Endothelial cell (in vitro differentiated cells): ENCODE results near the gene NECTIN1. TPM values are rescaled to one million over a fixed set of nuclear protein-coding genes. Genes with fewer than 3 reads are reported as not detected.

Source experiments
- DNase-seq: peaks from one replicate; pipeline ENCODE4 v3.0.0; 2021; ENCODE audit warnings: low spot score
- H3K27ac Mint-ChIP-seq: one replicate; pipeline ENCODE4 v1.8.0; 2021; ENCODE audit warnings: mixed read lengths, inconsistent platforms; ENCODE audit not compliant: unreplicated experiment
- H3K27me3 Mint-ChIP-seq: one replicate; pipeline ENCODE4 v1.8.0; 2021; ENCODE audit warnings: mild to moderate bottlenecking, moderate library complexity, mixed read lengths, inconsistent platforms; ENCODE audit not compliant: unreplicated experiment
- H3K36me3 Mint-ChIP-seq: one replicate; pipeline ENCODE4 v1.8.0; 2021; ENCODE audit warnings: mild to moderate bottlenecking, low read depth, mixed read lengths, inconsistent platforms; ENCODE audit not compliant: unreplicated experiment
- H3K4me1 Mint-ChIP-seq: one replicate; pipeline ENCODE4 v1.8.0; 2021; ENCODE audit warnings: mild to moderate bottlenecking, mixed read lengths, inconsistent platforms; ENCODE audit not compliant: unreplicated experiment
- H3K4me3 Mint-ChIP-seq: one replicate; pipeline ENCODE4 v1.8.0; 2021; ENCODE audit warnings: mild to moderate bottlenecking, mixed read lengths, inconsistent platforms; ENCODE audit not compliant: unreplicated experiment
- H3K9me3 Mint-ChIP-seq: one replicate; pipeline ENCODE4 v1.8.0; 2021; ENCODE audit warnings: mixed read lengths, inconsistent platforms; ENCODE audit not compliant: unreplicated experiment
- total RNA-seq: library from RNA; stranded (reverse); fragmentation: NEBNext Ultra II Directional; extraction: Animal tissue kit (Norgen Biotek cat#: 25700); gene quantifications from one replicate; pipeline ENCODE4 v1.2.1, GENCODE V29; 2021; ENCODE audit not compliant: unreplicated experiment
- TF ChIP-seq, protein P1 (sequence below): fragments of 200-600 bp; sonication (generic); IDR thresholded peaks from one replicate; pipeline ENCODE4 v1.5.0; 2021; ENCODE audit warnings: antibody characterized with exemption; ENCODE audit not compliant: unreplicated experiment

The NECTIN1 gene
- total RNA-seq, 1 donor from 2014 or later = 17.9 TPM

DNA sequence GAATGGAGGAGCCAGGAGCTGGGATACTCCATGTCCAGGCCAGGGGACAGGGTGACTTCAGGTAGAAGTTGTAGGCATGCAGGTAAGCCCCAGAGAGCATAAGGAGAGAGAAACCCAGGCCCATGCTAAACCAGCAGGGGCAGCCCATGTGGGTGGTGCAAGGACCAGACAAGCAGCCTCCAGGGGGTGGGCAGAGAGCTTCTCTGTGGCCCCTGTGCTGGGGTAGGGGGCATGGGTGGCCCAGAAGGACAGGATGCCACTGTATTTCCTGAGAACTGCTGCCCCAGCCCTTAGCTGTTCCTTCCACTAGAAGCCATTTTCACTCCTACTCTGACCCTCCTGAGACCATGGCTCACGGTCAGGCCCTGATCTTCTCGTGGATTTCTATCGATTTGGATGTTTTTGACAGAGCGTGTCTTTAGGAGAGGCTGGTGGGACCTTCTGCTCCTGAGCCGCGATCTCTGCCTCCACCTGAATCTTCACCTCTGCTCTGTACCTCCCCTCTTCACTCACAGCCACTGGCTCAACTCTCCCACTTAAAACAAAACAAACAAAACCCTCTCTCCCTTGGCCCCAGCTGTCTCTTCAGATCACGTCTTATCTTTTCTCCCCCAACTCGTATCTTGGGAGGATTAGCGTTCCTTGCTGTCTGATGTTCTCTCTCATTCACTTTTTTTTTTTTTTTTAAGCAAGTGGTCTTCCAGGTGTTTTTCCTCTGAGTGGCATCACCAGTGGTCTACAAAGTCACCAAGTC, 112.2 kb downstream of the NECTIN1 start:
- Mint-ChIP-seq H3K27me3 (peaks cover 10% of the 10 kb centered on the region), H3K4me3 (no peak overlapping the region), H3K9me3 (no peaks in the 10 kb centered on the region), H3K36me3 (peaks cover 3% of the 10 kb centered on the region), H3K4me1 (peaks cover 19% of the 10 kb centered on the region), H3K27ac (no peak overlapping the region)
- DNase-seq = no peak
- TF ChIP-seq, protein P1, sequence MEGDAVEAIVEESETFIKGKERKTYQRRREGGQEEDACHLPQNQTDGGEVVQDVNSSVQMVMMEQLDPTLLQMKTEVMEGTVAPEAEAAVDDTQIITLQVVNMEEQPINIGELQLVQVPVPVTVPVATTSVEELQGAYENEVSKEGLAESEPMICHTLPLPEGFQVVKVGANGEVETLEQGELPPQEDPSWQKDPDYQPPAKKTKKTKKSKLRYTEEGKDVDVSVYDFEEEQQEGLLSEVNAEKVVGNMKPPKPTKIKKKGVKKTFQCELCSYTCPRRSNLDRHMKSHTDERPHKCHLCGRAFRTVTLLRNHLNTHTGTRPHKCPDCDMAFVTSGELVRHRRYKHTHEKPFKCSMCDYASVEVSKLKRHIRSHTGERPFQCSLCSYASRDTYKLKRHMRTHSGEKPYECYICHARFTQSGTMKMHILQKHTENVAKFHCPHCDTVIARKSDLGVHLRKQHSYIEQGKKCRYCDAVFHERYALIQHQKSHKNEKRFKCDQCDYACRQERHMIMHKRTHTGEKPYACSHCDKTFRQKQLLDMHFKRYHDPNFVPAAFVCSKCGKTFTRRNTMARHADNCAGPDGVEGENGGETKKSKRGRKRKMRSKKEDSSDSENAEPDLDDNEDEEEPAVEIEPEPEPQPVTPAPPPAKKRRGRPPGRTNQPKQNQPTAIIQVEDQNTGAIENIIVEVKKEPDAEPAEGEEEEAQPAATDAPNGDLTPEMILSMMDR = no peak

DNA sequence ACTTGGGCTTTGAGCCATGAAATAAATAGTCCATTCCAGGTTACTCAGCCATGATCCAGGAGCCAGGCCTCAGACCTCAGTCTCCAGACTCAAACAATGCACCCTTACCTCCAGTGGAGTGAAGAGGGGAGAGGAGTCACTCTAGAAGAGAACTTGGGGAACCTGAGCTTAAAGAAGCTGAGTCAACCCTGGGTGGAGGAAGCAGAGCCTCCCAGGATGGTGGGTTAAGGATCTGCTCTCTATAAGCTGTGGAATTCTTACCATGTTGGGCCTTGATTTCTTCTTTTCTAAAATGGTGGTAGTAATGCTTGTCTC, 113.2 kb downstream of the NECTIN1 start:
- H3K27me3 Mint-ChIP-seq = peaks cover 10% of the 10 kb centered on the region
- H3K9me3 Mint-ChIP-seq = no peaks in the 10 kb centered on the region
- H3K36me3 Mint-ChIP-seq = peaks cover 3% of the 10 kb centered on the region
- H3K27ac Mint-ChIP-seq = no peak overlapping the region
- TF ChIP-seq, protein P1 = no peak
- H3K4me1 Mint-ChIP-seq = peaks cover 19% of the 10 kb centered on the region
- no peak overlapping the region for H3K4me3 Mint-ChIP-seq
- DNase-seq = no peak

DNA sequence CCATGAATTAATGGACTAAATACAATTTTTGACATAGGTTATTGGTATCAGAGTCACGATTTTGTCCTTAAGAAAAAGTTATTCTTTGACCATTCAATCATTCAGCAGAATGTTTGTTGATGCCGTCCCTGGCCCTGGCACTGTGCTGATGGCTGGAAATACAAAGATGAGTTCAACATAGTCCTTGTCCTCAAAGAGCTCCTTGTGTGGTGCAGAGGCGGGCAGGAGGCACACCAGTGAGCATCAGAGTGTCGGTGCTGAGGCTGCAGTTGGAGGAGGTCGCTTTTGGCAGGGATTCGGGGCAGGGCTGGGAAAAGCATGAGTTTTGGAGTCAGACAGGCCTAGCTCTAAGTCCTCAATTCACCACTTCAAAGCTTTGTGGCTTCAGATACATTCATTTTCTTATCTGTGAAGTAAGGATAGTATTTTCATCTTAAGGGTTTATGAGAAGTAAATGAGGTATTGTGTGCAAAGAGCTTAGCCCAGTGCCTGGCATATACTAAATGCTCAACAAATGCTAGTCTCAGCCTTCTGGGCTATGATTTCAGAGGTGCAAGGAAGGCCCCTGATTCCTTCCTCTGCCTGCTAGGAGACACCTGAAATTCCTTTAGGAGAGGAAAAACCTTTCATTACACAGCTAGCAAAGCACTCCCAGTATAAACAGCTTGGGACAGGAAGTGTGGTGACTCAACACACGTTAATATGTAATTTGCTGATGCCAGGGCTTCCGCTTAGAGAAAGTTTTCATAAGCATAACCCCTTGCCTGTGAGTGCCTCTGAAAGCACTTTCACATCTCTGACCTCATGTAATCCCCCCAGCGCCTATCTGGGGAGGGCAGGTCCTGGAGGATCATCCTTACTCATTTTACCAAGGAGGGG, 113.8 kb downstream of the NECTIN1 start:
- H3K4me1 Mint-ChIP-seq = peaks cover 19% of the 10 kb centered on the region
- peaks cover 10% of the 10 kb centered on the region for H3K27me3 Mint-ChIP-seq
- H3K36me3 Mint-ChIP-seq = peaks cover 3% of the 10 kb centered on the region
- no peak overlapping the region for H3K27ac Mint-ChIP-seq
- DNase-seq = no peak
- H3K4me3 Mint-ChIP-seq = no peak overlapping the region
- no peaks in the 10 kb centered on the region for H3K9me3 Mint-ChIP-seq
- TF ChIP-seq, protein P1 = no peak

DNA sequence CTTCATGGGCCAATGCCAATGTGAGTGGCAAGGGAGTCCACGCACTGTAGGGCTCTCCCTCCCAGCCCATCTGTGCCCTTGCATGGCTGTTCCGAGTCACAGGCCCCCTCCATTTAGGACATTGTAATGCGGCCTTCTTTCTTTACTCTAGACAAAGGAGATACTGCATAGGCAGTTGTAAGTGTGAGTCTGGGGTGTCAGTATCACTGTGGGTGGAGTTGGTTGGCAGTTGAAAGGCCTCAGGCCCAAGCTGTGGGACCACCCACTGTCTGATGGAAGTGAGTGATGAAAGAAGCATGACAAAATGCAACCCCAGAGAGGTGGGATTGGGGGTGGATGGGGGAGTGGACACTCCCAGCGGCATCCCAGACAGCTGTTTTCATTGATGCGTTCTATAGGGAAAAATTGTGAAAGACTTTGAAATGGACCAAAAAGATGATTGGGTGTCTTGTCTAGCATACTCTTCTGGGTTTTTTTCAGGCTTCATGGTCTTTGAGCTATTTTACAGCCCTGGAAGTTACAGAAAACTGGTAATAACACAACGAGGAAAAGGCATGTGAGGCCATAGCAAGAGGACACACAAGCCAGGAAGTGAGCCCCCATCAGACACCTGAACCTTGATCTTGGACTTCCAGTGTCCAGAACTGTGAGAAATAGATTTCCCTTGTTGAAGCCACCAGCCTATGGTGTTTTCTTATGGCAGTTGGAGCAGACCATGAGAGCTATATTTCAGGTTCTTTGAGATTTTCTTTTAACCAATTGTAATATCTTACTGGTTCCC, 114.6 kb downstream of the NECTIN1 start:
- H3K4me1 Mint-ChIP-seq = peaks cover 19% of the 10 kb centered on the region

More for the DNA sequence above, 114.6 kb downstream of the NECTIN1 start:
- Mint-ChIP-seq H3K36me3 (peaks cover 3% of the 10 kb centered on the region), H3K9me3 (no peaks in the 10 kb centered on the region), H3K4me3 (no peak overlapping the region), H3K27me3 (peaks cover 10% of the 10 kb centered on the region), H3K27ac (no peak overlapping the region)
- TF ChIP-seq, protein P1 = no peak
- DNase-seq = no peak
